Spleen (tissue), 13 donors: ENCODE measurements around the gene RRP7A. TPM values are rescaled to one million over a fixed set of nuclear protein-coding genes. Genes with fewer than 3 reads are reported as not detected.
"Not testable (repeated sequence)": the region's sequence is repeated elsewhere in the genome, so short reads cannot be mapped to it uniquely, and the experiment has no call there.

Source experiments
- DNase-seq: peaks from one replicate; pipeline ENCODE4 v3.0.0-alpha.2; 2020
- H3K27ac ChIP-seq, 8 donors: fragments of 200-600 bp; sonication (generic) in 7 of 8; 1 replicate in 4 of 8; 2 replicates in 4 of 8; pipeline versions ENCODE4 v1.5.0 to v1.8.0; 2016 to 2021; ENCODE audit warnings: inconsistent platforms in 4 of 8, mild to moderate bottlenecking in 4 of 8, moderate library complexity in 1 of 8
- H3K27me3 ChIP-seq, 7 donors: fragments of 200-600 bp; sonication (generic) in 6 of 7; replicated peaks in 1 of 7; 1 replicate in 4 of 7; 2 replicates in 3 of 7; pipeline versions ENCODE4 v1.5.0 to v1.8.0; 2016 to 2021; ENCODE audit warnings: inconsistent platforms in 3 of 7, mild to moderate bottlenecking in 1 of 7
- H3K36me3 ChIP-seq, 6 donors: fragments of 200-600 bp; sonication (generic) in 5 of 6; 1 replicate in 4 of 6; 2 replicates in 2 of 6; pipeline versions ENCODE4 v1.5.0 to v1.8.0; 2016 to 2021; ENCODE audit warnings: inconsistent platforms in 2 of 6
- H3K4me1 ChIP-seq, 6 donors: fragments of 200-600 bp; sonication (generic) in 5 of 6; 1 replicate in 3 of 6; 2 replicates in 3 of 6; pipeline versions ENCODE4 v1.5.0 to v1.8.0; 2016 to 2021; ENCODE audit warnings: inconsistent platforms in 3 of 6
- H3K4me3 ChIP-seq, 8 donors: fragments of 200-600 bp; sonication (generic) in 7 of 8; 1 replicate in 4 of 8; 2 replicates in 4 of 8; pipeline versions ENCODE4 v1.5.0 to v1.8.0; 2016 to 2021; ENCODE audit warnings: inconsistent platforms in 4 of 8, mild to moderate bottlenecking in 4 of 8, moderate library complexity in 2 of 8
- H3K9me3 ChIP-seq, 8 donors: fragments of 200-600 bp; sonication (generic) in 7 of 8; 1 replicate in 4 of 8; 2 replicates in 4 of 8; pipeline versions ENCODE4 v1.5.0 to v1.8.0; 2016 to 2021; ENCODE audit warnings: inconsistent platforms in 4 of 8
- CTCF ChIP-seq, 11 experiments: fragments of 200-600 bp in 7 of 11; fragments of 450-650 bp in 4 of 11; sonication (generic) in 4 of 11; IDR thresholded peaks in 8 of 11; conservative IDR thresholded peaks in 3 of 11; 1 replicate in 7 of 11; 2 replicates in 4 of 11; pipeline versions ENCODE4 v1.4.0 to v1.8.0; 2016 to 2021; ENCODE audit warnings: antibody characterized with exemption in 11 of 11, inconsistent platforms in 4 of 11, mild to moderate bottlenecking in 1 of 11
- POLR2A ChIP-seq, 3 donors: fragments of 450-650 bp; IDR thresholded peaks; one replicate each; pipeline ENCODE4 v1.5.1; 2017; ENCODE audit warnings: antibody characterized with exemption in 3 of 3, mild to moderate bottlenecking in 1 of 3
- POLR2AphosphoS5 ChIP-seq, 3 donors: sonication (generic); formaldehyde crosslinking; IDR thresholded peaks; one replicate each; pipeline ENCODE4 v1.5.1; 2017; ENCODE audit warnings: antibody characterized with exemption in 3 of 3
- WGBS, 5 donors: extraction: QIAGEN DNeasy Blood & Tissue Kit in 3 of 5; methylation state at CpG; one replicate each; pipeline versions ENCODE4 v1.1.5 to v1.1.7; 2013 to 2018; 5-methylcytosine and 5-hydroxymethylcytosine counted together
- intact Hi-C: fragments of 100-400 bp; cut with DNase I; formaldehyde crosslinking; loops from one replicate; pipeline ENCODE4 v1.15.0; 2023; ENCODE audit warnings: low total_unique reads
- long read RNA-seq, 2 donors: transcript quantifications; one replicate each; lab custom pipeline, GENCODE V29; 2026
- polyA plus RNA-seq, 3 donors: library from polyadenylated mRNA; stranded (reverse); fragments of 200-250 nt; gene quantifications; one replicate each; pipeline ENCODE4 v1.2.1, GENCODE V29; 2013
- total RNA-seq, 7 donors: library from RNA; depleted of rRNA in 3 of 7; stranded (reverse); fragments of >200 nt in 3 of 7; fragmentation: NEBNext Ultra II Directional in 4 of 7; extraction: Animal tissue kit (Norgen Biotek cat#: 25700) in 4 of 7; gene quantifications; one replicate each; pipeline versions ENCODE4 v1.1.0 to v1.2.1, GENCODE V29; 2016 to 2021
- donor health status: healthy with polysubstance abuse.
- donor health status: DM: no; HTN: no; CAD: no; lungs with moderate emphysema.
- donor health status: DM: no; HTN: no; CAD: no.
- donor health status: Bipolar disorder and iron deficiency.
- donor health status: healthy.
- donor health status: DM: no; HTN: no; CAD: no.
- donor health status: DM: yes; HTN: yes; CAD: no.

RRP7A gene
- 10 to 100 TPM; 27.1 to 47.4 (median 42.5) TPM for total RNA-seq
- 10 to 100 TPM in 2 of 3 donors, 1 to 10 TPM in 1; 8.9 to 38.8 (median 31.5) TPM for polyA plus RNA-seq
- long read RNA-seq, donor 1, transcript RRP7A-201 (7 exons, 3,801 nt): major isoform, 19 of 19 reads
- long read RNA-seq, donor 1, partial matches to known transcripts: 0 of 19 reads
- long read RNA-seq, donor 1, other reads (novel, unspliced or antisense): 0 of 19 reads
- long read RNA-seq, donor 2, transcript RRP7A-201 (7 exons, 3,801 nt): major isoform, 30 of 30 reads
- long read RNA-seq, donor 2, partial matches to known transcripts: 0 of 30 reads
- long read RNA-seq, donor 2, other reads (novel, unspliced or antisense): 0 of 30 reads

- Histone ChIP-seq H3K9me3 (no peaks in the 10 kb centered on the region), H3K4me1 (peaks cover 4 to 44% (median 28%) of the 10 kb centered on the region in 6 donors), H3K4me3 (peak within 1 kb of the TSS; percentile 84 to 99 (median 92)), H3K27ac (peak within 1 kb of the TSS; percentile 79 to 90 (median 85)), H3K36me3 (peaks cover 0 to 32% (median 22%) of the 10 kb centered on the region in 6 donors), H3K27me3 (no peaks in the 10 kb centered on the region)
- WGBS, 5 donors: 9 to 33% (median 17%) methylated on average over 15 to 65 of the region's 65 CpGs
- TF ChIP-seq CTCF (IDR thresholded peaks at IDR 0.05 in 8 of 11, conservative IDR thresholded peaks at IDR 0.05 in 3 of 11) (peak in 4 of 11 experiments; percentile 10 to 44 (median 32)), POLR2A (IDR thresholded peaks at IDR 0.05) (peak in 2 of 3 donors; percentile 22 to 76), POLR2AphosphoS5 (IDR thresholded peaks at IDR 0.05) (peak; percentile 89 to 93 (median 91))
- intact Hi-C loops: no loop called here
- DNase-seq: peak; percentile 96
These were observed at the start of gene RRP7A for GRCh38 chr22:42519525-42520401. RRP7A (minus strand) TSS chr22:42519796; CDS start chr22:42519786, 10 bp downstream.

- DNase-seq, intact Hi-C loops, H3K9me3 ChIP-seq, H3K27me3 ChIP-seq, H3K27ac ChIP-seq, H3K4me1 ChIP-seq, H3K4me3 ChIP-seq: not testable (repeated sequence)
- WGBS, 5 donors: 61 to 94% (median 79%) methylated on average over 4 to 5 of the region's 6 CpGs
- peaks cover 0 to 37% (median 23%) of the 10 kb centered on the region in 6 donors for H3K36me3 ChIP-seq
These were observed 48.4 kb upstream of the RRP7A start for GRCh38 chr22:42567950-42568349.

GRCh38 chr22:42565956-42566355, 46.4 kb upstream of the RRP7A start:
- no peak overlapping the region for H3K27ac ChIP-seq
- DNase-seq: no peak
- H3K4me1 ChIP-seq: peaks cover 11 to 25% (median 18%) of the 10 kb centered on the region in 6 donors
- peaks cover 0 to 18% (median 6%) of the 10 kb centered on the region in 6 donors for H3K36me3 ChIP-seq
- no peaks in the 10 kb centered on the region for H3K9me3 ChIP-seq
- peak in 1 of 3 donors; percentile 48 for TF ChIP-seq POLR2AphosphoS5 (IDR thresholded peaks at IDR 0.05)
- TF ChIP-seq CTCF (IDR thresholded peaks at IDR 0.05 in 8 of 11, conservative IDR thresholded peaks at IDR 0.05 in 3 of 11): no peak
- no peak overlapping the region for H3K4me3 ChIP-seq
- 90 to 97% (median 96%) methylated on average over 7 to 12 of the region's 12 CpGs for WGBS, 5 donors
- H3K27me3 ChIP-seq: no peaks in the 10 kb centered on the region
- intact Hi-C loops: no loop called here

- no peaks in the 10 kb centered on the region for H3K9me3 ChIP-seq
- H3K4me3 ChIP-seq: no peak overlapping the region
- peaks cover 0 to 7% (median 0%) of the 10 kb centered on the region in 6 donors for H3K36me3 ChIP-seq
- peaks cover 11 to 26% (median 18%) of the 10 kb centered on the region in 6 donors for H3K4me1 ChIP-seq
- WGBS, 5 donors: 96 to 99% (median 97%) methylated on average over 17 of the region's 17 CpGs
- intact Hi-C loops: no loop called here
- no peak for DNase-seq
- H3K27me3 ChIP-seq: no peaks in the 10 kb centered on the region
- TF ChIP-seq POLR2A (IDR thresholded peaks at IDR 0.05) (no peak), POLR2AphosphoS5 (IDR thresholded peaks at IDR 0.05) (no peak), CTCF (IDR thresholded peaks at IDR 0.05 in 8 of 11, conservative IDR thresholded peaks at IDR 0.05 in 3 of 11) (no peak)
- no peak overlapping the region for H3K27ac ChIP-seq
These were observed 45.1 kb upstream of the RRP7A start for GRCh38 chr22:42564699-42565098.

- H3K4me1 ChIP-seq: peaks cover 11 to 26% (median 18%) of the 10 kb centered on the region in 6 donors
- H3K27me3 ChIP-seq, H3K27ac ChIP-seq, H3K36me3 ChIP-seq, DNase-seq, H3K4me3 ChIP-seq, intact Hi-C loops, H3K9me3 ChIP-seq: not testable (repeated sequence)
- WGBS, 5 donors: 83 to 98% (median 92%) methylated on average over 3 of the region's 3 CpGs
These were observed 44.3 kb upstream of the RRP7A start for GRCh38 chr22:42563943-42564342.
